ENCODE data around the gene BCL2L13.

DNA sequence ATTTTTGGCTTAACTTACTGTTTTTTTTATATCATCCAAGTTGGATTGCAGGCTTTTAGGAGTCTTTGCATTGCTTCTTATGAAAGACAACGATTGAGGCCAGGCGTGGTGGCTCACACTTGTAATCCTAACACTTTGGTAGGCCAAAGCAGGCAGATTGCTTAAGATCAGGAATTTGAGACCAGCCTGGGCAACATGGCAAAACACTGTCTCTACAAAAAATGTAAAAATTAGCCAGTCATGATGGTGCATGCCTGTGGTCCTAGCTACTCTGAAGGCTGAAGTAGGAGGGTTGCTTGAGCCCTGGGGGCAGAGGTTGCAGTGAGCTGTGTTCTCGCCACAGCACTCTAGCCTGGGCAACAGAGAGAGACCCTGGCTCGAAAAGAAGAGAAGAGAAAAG lies 79.2 kb downstream of the BCL2L13 start:
- TF ChIP-seq CTCF (conservative IDR thresholded peaks at IDR 0.05 in 1 of 2, IDR thresholded peaks at IDR 0.05 in 1 of 2; ENCODE audit: extremely low read depth in 1 of 2, insufficient read depth in 1 of 2, low read depth in 1 of 2, low read length in 2 of 2) (no peak), EZH2 (IDR thresholded peaks at IDR 0.05; ENCODE audit: borderline replicate concordance, low read length) (no peak)
